Hematopoietic multipotent progenitor cell (in vitro differentiated cells): ENCODE results near the gene MBD5. TPM values are rescaled to one million over a fixed set of nuclear protein-coding genes. Genes with fewer than 3 reads are reported as not detected.
"Not testable (repeated sequence)": the region's sequence is repeated elsewhere in the genome, so short reads cannot be mapped to it uniquely, and the experiment has no call there.

Experiments used
- DNase-seq, 3 donors: peaks; one replicate each; pipeline ENCODE4 v3.0.0-alpha.2; 2011 to 2015; ENCODE audit warnings: low read depth in 2 of 3, low spot score in 2 of 3
- total RNA-seq: library from RNA; depleted of rRNA; stranded (reverse); fragments of >200 nt; gene quantifications from one replicate; pipeline ENCODE4 v1.2.3, GENCODE V29; 2012

Gene MBD5
- total RNA-seq = 18.6 TPM

GRCh38 chr2:148021059-148021861 lies at the start of gene MBD5:
Gene MBD5, plus strand, starts transcription at chr2:148021091.
- DNase-seq = peak in 2 of 3 donors; percentile 76 to 87

GRCh38 chr2:147976102-147976501 lies 44.8 kb upstream of the MBD5 start:
- no peak for DNase-seq

GRCh38 chr2:147977679-147978078 lies 43.2 kb upstream of the MBD5 start:
- no peak for DNase-seq

GRCh38 chr2:147980940-147981528 lies 39.9 kb upstream of the MBD5 start:
- no peak for DNase-seq

GRCh38 chr2:147989102-147989501 lies 31.8 kb upstream of the MBD5 start:
- DNase-seq = no peak

GRCh38 chr2:147989809-147990403 lies 31.0 kb upstream of the MBD5 start:
- peak; percentile 21 to 82 (median 55) for DNase-seq

- not testable (repeated sequence) for DNase-seq
Observed at GRCh38 chr2:147994965-147995364, 25.9 kb upstream of the MBD5 start.

- DNase-seq = no peak
Observed at GRCh38 chr2:147996828-147997227, 24.1 kb upstream of the MBD5 start.

GRCh38 chr2:147998203-147998602 lies 22.7 kb upstream of the MBD5 start:
- DNase-seq = no peak

- DNase-seq = no peak
Observed at GRCh38 chr2:147999126-147999525, 21.8 kb upstream of the MBD5 start.

- DNase-seq = no peak
Observed at GRCh38 chr2:148000095-148000494, 20.8 kb upstream of the MBD5 start.

- DNase-seq = not testable (repeated sequence)
Observed at GRCh38 chr2:148002420-148002819, 18.5 kb upstream of the MBD5 start.

- no peak for DNase-seq
Observed at GRCh38 chr2:148006249-148007007, 14.5 kb upstream of the MBD5 start.

GRCh38 chr2:148007219-148007900 lies 13.5 kb upstream of the MBD5 start:
- DNase-seq = no peak

GRCh38 chr2:148008411-148008810 lies 12.5 kb upstream of the MBD5 start:
- DNase-seq = not testable (repeated sequence)

- no peak for DNase-seq
Observed at GRCh38 chr2:148013876-148014275, 7.0 kb upstream of the MBD5 start.

GRCh38 chr2:148014616-148015015 lies 6.3 kb upstream of the MBD5 start:
- DNase-seq = no peak

- DNase-seq = peak; percentile 94 to 100 (median 100)
Observed at GRCh38 chr2:148020111-148021058, 506 bp upstream of the MBD5 start, which contains the start of gene ORC4. Gene ORC4, minus strand, starts transcription at chr2:148020737. Its CDS starts 44,779 bp downstream, at chr2:147975958.

GRCh38 chr2:148021886-148022285 lies 995 bp downstream of the MBD5 start:
- DNase-seq = no peak
